Measurements from ENCODE around the gene SPTLC1. TPM values are rescaled to one million over a fixed set of nuclear protein-coding genes. Genes with fewer than 3 reads are reported as not detected.
"Not testable (repeated sequence)": the region's sequence is repeated elsewhere in the genome, so short reads cannot be mapped to it uniquely, and the experiment has no call there.

The SPTLC1 gene
- total RNA-seq, 4 donors from 2014 or later = 36.7 to 160 (median 112) TPM

- H3K4me1 ChIP-seq = peaks cover 2 to 24% (median 14%) of the 10 kb centered on the region in 4 donors
- DNase-seq = no peak
- H3K4me3 ChIP-seq = no peak overlapping the region
- H3K9me3 ChIP-seq = no peaks in the 10 kb centered on the region
- no peaks in the 10 kb centered on the region for H3K36me3 ChIP-seq
- peak overlapping the region in 3 of 4 donors; percentile 8 to 68 (median 67) for H3K27ac ChIP-seq
- intact Hi-C loops (cut with DNase I; ENCODE audit: low total_unique reads) = no loop called here
- TF ChIP-seq CTCF (IDR thresholded peaks at IDR 0.05) = no peak
- no peak for TF ChIP-seq EP300 (IDR thresholded peaks at IDR 0.05; ENCODE audit: low read depth)
- no peak for TF ChIP-seq POLR2AphosphoS5 (IDR thresholded peaks at IDR 0.05)
- TF ChIP-seq POLR2A (IDR thresholded peaks at IDR 0.05) = no peak
- 50 to 58% methylated on average over 2 to 15 of the region's 15 CpGs for WGBS, 2 donors (ENCODE audit: low coverage in 1 of 2)
- in situ Hi-C loops (cut with MboI; ENCODE audit: low pct_ligation_motif_present in 1 of 4, low pct_unique_long_range_greater_than_20kb in 1 of 4, low sequenced_read_pairs in 3 of 4) = no loop called here
- no peaks in the 10 kb centered on the region for H3K27me3 ChIP-seq
These were observed 36.6 kb upstream of the SPTLC1 start for GRCh38 chr9:92151691-92152393.

- H3K27me3 ChIP-seq; intact Hi-C loops (cut with DNase I; ENCODE audit: low total_unique reads); in situ Hi-C loops (cut with MboI; ENCODE audit: low pct_ligation_motif_present in 1 of 4, low pct_unique_long_range_greater_than_20kb in 1 of 4, low sequenced_read_pairs in 3 of 4); DNase-seq; H3K36me3 ChIP-seq; H3K4me3 ChIP-seq; H3K9me3 ChIP-seq: not testable (repeated sequence)
- 72 to 73% methylated on average over 7 of the region's 7 CpGs for WGBS, 2 donors (ENCODE audit: low coverage in 1 of 2)
- Histone ChIP-seq H3K4me1 (peaks cover 2 to 29% (median 18%) of the 10 kb centered on the region in 4 donors), H3K27ac (peak overlapping the region in 2 of 4 donors; percentile 8 to 68)
These were observed 35.6 kb upstream of the SPTLC1 start for GRCh38 chr9:92150501-92151470.

DNA sequence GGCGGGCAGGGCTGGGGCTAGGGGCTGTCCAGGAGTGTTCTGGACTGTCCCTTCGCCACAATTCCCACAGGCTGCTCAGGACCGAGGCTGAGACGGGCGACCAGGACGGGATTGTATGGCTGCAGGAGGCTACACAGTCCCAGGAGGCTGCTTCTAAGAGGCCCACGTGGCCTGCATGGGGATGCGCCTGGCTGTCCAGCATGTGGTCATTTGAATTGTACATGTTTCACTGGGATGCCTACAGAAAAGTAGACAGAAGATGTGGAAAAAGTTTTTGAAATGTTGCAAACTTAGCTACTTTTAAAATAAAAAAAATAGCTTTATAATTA lies 32.6 kb upstream of the SPTLC1 start:
- intact Hi-C loops (cut with DNase I; ENCODE audit: low total_unique reads) (no loop called here), in situ Hi-C loops (cut with MboI; ENCODE audit: low pct_ligation_motif_present in 1 of 4, low pct_unique_long_range_greater_than_20kb in 1 of 4, low sequenced_read_pairs in 3 of 4) (loop anchor here (25.0 kb wide), 4 partner anchors 89 to 639 kb away; no protein-coding TSS in a partner anchor)
- no peaks in the 10 kb centered on the region for H3K36me3 ChIP-seq
- no peaks in the 10 kb centered on the region for H3K9me3 ChIP-seq
- no peak for DNase-seq
- H3K27me3 ChIP-seq = no peaks in the 10 kb centered on the region
- TF ChIP-seq CTCF (IDR thresholded peaks at IDR 0.05) (no peak), POLR2A (IDR thresholded peaks at IDR 0.05) (no peak), EP300 (IDR thresholded peaks at IDR 0.05; ENCODE audit: low read depth) (no peak)
- H3K4me1 ChIP-seq = peaks cover 2 to 23% (median 15%) of the 10 kb centered on the region in 4 donors
- H3K27ac ChIP-seq = peak overlapping the region; percentile 48 to 67 (median 50)
- WGBS, 2 donors (ENCODE audit: low coverage in 1 of 2) = 84 to 87% methylated on average over 3 to 8 of the region's 8 CpGs
- H3K4me3 ChIP-seq = no peak overlapping the region

DNA sequence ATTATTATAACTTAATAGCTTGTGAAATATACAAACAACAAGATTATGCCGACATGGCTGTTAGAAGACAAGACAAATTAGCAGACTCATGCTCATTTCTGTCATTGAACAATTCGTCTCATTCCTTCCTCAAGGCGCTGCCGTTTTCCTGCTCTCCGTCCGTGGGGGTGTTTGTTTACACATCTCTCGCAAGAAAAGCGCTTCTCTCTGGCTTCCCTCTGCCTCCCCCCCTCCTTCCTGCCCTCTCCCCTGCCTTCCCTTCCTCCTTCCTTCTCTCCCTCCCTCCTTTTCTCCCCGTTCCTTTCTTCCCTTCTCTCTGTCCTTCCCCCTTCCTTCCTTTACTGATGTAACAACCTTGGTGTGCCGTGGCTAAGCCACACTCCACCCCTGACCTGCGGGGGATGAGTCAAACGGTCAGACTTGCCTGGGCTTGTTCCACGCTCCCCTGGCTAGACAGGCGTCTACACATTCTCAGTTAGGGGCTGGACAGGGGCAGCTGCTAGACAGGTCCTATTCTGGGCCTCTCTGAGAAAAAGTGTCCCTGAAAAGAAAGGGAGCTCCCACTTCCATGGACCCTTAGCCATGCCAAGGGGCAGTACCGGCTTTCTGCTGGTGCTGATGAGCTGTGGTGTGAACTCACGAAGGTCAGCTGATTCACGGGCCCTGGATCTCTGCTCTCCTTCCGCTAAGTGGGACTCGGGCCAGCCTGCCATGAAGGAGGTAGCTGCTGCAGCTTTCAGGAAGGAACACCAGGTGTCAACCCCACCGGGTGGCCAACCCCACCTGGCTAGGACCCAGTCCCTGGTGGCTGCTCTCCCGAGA lies 32.0 kb upstream of the SPTLC1 start:
- intact Hi-C loops (cut with DNase I; ENCODE audit: low total_unique reads) = no loop called here
- H3K4me3 ChIP-seq = no peak overlapping the region
- peak; percentile 41 for DNase-seq
- in situ Hi-C loops (cut with MboI; ENCODE audit: low pct_ligation_motif_present in 1 of 4, low pct_unique_long_range_greater_than_20kb in 1 of 4, low sequenced_read_pairs in 3 of 4) = loop anchor here (25.0 kb wide), 4 partner anchors 90 to 640 kb away; no protein-coding TSS in a partner anchor
- H3K4me1 ChIP-seq = peaks cover 2 to 19% (median 13%) of the 10 kb centered on the region in 4 donors
- no peaks in the 10 kb centered on the region for H3K36me3 ChIP-seq
- 0 to 26% methylated on average over 8 to 21 of the region's 21 CpGs for WGBS, 2 donors (ENCODE audit: low coverage in 1 of 2)
- no peaks in the 10 kb centered on the region for H3K9me3 ChIP-seq
- H3K27me3 ChIP-seq = peaks cover 4% of the 10 kb centered on the region
- peak overlapping the region; percentile 48 to 67 (median 50) for H3K27ac ChIP-seq
- no peak for TF ChIP-seq POLR2AphosphoS5 (IDR thresholded peaks at IDR 0.05)
- no peak for TF ChIP-seq POLR2A (IDR thresholded peaks at IDR 0.05)
- no peak for TF ChIP-seq CTCF (IDR thresholded peaks at IDR 0.05)
- no peak for TF ChIP-seq EP300 (IDR thresholded peaks at IDR 0.05; ENCODE audit: low read depth)
